Fibroblast of skin of left quadriceps (primary cell): ENCODE results near the gene SIL1.
A peak's percentile ranks its signal among the peaks of the same experiment; 100 is the strongest.
"Not testable (repeated sequence)": the region's sequence is repeated elsewhere in the genome, so short reads cannot be mapped to it uniquely, and the experiment has no call there.

Experiments
- DNase-seq, 2 experiments: peaks; one replicate each; pipeline ENCODE4 v3.0.0-alpha.2; 2013; ENCODE audit warnings: low read depth in 2 of 2

The SIL1 gene

DNA sequence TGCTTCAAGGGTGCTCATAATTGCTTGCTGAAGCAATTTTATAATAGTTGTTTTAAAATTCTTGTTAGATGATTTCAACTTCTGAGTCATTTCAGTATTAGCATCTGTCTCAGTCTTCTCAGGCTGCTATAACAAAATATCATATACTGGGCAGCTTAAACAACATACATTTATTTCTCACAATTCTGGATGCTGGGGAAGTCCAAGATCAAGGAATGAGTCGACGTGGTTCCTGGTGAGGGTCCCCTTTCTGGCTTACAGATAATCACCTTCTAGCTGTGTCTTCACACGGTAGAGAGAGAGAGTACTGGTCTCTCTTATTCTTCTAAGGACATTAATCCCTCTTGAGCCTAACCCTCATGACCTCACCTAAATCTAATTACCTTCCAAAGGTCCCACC lies 160.4 kb downstream of the SIL1 start:
- DNase-seq = no peak

DNA sequence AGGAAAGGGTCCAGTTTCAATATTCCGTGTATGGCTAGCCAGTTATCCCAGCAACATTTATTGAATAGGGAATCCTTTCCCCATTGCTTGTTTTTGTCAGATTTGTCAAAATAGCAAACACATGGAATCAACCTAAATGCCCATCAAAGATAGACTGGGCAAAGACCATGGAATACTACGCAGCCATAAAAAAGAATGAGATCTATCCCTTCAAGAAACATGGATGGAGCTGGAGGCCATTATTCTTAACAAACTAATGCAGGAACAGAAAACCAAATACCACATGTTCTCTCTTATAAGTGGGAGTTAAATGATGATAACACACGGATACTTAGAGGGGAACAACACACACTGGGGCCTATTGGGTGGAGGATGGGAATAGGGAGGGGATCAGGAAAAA lies 161.8 kb downstream of the SIL1 start:
- DNase-seq = not testable (repeated sequence)

DNA sequence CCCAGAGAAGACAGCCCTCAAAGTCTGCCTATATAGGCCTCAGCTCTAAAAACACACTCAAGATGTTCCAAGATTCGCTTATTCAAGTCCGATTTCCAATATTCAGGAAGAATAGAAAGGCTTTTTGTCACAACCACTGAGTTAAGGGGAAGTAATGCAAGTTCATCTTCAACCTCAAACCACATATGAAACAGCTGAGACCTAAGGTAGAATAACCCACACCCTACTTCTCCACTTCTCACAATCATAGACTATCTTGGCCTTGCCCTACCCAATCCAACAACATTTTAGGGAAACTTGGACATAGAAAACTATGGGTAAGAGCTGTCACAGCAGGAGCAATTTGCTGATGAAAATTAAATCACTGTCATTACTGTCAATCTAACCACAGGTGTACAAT lies 171.0 kb downstream of the SIL1 start:
- DNase-seq = no peak

DNA sequence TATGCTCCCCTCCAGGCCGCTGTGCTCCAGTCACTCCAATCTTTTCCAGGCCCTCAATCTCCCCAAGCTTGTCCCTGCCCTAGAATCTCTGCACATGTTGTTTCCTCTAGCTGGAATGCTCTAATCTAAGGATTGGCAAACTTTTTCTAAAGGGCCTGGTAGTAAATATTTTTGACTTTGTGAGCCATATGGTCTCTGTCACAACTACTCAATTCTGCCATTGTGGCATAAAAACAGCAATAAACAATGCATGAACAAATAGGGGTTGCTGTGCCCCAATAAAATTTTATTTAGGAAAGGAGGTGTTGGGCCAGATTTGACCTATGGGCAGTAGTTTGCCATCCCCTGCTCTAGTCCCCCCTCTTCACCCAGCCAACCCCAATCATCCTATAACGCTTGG lies 172.5 kb downstream of the SIL1 start:
- DNase-seq = no peak

DNA sequence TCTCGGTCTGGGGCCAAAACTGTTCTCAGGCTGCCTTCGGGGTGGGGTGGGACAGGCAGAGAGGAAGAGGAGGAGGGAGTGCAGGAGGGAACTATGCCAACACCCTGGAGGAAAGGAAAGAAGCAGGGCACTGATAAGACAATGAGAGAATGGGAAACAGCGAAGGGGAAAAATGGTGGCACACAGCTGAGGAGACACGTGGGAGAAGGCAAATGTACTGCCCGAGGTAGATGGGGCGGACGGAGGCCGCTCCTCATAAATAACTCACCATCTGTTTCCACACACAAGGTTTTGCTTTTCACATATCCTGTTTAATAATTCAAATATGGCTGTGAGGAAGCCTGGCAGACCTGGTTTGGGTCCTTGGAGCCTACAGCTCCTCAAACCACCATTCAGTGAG lies 174.9 kb downstream of the SIL1 start:
- DNase-seq = no peak

DNA sequence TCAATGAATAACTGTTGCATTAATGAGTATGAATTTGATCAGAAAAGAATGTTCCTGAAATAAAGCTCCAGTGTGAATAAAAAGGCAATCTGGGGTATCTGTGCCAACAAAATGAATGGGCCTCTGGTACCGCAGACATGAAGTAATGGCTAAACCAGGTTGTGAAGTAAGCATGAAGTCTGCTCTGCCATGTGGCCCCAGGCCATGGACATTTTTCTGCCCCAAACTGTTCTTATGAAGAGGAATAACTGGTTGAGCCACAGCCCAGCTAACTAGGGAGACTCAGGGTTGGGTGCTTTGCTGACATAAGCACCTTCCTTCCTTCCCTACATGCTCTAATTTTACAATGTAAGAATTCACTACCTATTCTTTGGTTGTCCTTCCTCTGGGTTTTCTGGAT lies 175.6 kb downstream of the SIL1 start:
- DNase-seq = no peak

DNA sequence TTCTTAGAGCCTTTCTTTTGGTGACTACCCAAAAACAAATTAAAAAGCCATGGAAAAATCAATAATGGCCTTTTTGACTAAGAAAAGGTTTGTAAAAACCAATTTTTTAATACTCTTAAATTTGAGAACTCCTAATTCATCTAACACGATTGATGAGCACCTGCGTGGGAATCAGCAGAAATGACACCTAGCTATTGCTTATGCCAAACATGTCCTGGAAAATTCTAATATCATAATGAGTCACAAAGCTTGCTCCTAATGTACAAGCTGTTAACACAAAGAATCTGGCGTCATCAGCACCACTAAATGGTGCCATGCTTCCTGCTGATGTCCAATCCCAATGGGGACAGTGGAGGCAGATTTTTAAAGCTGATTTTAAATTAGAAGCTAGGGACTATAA lies 176.8 kb downstream of the SIL1 start:
- DNase-seq = no peak

DNA sequence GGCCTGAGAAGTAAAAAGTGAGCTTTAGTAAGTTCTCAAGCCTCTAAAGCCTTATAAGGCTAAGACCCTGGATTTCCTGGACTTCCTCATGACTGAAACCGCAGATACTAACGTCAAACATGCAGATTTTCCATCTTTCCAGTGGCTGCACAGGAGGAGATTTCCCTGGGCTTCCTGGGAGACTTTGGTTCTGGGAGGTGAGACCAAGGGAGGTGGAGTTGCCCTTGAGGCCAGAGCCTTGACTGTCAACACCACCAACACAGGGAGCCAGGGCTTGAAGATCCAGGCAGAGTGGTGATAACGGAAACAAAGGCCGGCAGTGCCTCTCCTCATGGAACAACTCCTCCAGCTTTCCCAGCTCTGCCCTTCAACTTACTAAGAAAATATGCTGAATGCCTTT lies 178.3 kb downstream of the SIL1 start:
- DNase-seq = no peak

DNA sequence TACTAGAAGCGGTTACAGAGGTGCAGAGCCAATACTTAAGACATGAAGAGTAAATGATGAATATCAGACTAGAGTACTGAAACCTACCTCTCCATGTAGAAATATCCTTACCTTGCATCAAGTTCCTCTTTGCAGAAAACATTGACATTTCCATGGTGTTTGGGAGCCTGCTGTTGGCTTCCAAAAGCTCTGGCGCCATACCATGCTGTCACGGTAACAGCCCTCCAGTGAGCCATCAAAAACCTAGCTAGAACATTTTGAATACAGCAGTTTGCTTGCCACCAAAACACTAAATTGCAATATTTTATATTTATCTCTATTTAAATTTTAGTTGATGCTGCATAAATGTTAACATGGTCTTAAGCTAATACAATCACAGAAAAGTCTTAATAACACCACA lies 179.0 kb downstream of the SIL1 start:
- no peak for DNase-seq

DNA sequence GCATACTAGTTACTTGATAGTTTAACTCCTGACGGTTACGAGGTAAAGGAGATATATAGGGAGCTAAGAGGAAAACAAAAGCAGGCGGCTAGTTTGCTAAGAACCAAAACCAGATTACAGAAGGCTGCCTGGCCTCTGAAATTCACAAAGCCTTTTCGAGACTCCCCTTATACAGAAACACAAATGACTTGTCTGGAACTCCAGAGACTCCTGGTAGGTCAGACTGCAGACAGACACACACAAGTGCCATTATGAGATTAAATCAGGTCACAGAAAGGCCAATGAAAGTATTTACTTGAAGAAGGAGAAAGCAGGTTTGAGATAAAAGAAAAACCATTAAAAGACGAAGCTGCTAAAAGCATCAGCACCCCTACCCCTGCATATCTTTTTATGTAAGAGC lies 180.5 kb downstream of the SIL1 start:
- DNase-seq = no peak

DNA sequence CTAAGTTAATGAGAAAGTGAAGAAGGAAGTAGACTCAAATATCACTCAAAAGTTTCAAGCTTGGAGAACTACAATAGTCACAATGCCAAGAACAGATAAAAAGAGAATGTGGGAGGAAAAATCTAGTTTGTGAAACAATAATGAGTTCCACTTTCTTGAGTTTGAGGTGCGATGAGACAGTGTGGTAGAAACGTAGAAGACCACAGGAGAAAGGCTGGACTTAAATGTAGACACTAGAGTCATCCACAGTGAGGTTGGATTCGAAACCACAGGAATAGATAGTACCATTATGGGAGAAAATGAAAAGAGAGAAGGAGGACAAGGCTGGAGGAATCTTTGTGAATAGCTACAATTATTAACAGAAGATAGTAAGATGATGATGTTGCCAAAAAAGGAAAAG lies 182.0 kb downstream of the SIL1 start:
- DNase-seq = no peak

DNA sequence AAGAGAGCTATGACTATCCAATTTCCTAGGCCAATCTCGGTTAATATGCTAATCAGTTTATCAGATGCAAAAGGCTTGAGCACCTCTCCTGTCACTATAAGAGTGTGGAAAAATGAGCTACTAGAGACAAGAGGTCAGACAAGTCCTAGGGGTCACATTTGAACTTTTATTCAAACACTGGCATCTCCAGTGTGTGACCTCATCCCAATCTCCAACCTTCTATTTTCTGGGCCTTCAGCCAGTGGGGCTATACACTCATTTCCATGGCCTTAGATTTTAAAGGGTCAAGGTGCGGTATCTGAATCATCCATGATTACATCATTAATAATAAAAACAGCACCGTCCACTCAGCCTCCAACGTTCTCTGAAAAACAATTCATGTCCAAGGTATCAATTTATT lies 183.4 kb downstream of the SIL1 start:
- peak in 1 of 2 experiments; percentile 9 for DNase-seq

DNA sequence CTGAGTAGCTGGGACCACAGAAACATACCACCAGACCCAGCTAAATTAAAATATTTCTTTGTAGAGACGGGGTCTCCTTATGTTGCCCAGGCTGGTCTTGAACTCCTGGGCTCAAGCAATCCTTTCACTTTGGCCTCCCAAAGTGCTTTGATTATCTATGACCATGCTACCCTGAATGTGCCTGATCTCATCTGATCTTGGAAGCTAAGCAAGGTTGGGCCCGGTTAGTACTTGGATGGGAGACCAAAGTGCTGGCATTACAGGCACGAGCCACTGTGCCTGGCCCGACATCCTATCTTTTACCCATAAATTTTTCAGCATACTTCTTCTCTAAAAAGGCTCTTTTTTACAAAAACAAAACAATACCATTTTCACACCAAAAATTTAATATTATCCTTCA lies 186.0 kb downstream of the SIL1 start:
- DNase-seq = no peak

DNA sequence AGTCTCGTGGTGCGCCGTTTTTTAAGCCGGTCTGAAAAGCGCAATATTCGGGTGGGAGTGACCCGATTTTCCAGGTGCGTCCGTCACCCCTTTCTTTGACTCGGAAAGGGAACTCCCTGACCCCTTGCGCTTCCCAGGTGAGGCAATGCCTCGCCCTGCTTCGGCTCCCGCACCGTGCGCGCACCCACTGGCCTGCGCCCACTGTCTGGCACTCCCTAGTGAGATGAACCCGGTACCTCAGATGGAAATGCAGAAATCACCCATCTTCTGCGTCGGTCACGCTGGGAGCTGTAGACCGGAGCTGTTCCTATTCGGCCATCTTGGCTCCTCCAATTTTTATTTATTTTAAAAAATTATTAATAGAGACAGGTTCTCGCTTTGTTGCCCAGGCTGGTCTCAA lies 187.0 kb downstream of the SIL1 start:
- not testable (repeated sequence) for DNase-seq

DNA sequence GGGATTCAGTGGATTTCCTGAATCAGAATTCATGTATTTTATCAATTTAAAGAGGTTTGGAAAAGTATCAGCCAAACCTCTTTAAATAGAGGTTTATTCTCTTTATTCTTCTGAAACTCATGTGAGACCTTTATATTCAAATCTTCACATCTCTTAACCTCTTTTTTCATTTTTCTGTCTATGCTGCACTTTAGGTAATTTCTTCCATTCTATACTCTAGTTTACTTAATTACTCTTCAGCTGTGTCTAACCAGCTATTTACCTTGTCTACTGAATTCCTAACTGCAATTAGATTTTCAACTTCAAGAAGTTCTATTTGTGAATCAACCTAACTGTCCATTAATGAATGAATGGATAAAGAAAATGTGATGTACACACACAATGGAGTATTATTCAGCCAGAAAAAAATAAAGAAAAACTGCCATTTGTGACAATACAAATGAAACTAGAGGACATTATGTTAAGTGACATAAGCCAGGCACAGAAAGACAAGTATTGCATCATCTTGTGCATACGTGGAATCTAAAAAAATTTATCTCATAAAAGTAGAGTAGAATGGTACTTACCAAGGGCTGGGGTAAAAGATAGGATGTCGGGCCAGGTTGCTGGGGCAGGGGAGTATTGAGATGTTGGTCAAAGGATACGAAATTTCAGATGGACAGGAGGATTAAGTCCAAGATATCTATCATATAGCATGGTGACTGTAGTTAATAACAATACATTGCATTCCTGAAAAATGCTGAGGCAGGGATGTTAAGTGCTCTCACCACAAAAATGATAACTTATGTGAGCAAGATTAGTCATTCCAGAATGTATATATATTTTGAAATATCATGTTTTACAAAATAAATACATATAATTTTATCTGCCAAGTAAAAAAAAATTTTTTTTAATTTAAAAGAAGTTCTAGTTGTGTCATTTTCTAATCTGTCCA lies 193.5 kb downstream of the SIL1 start:
- DNase-seq = peak in 1 of 2 experiments; percentile 19

DNA sequence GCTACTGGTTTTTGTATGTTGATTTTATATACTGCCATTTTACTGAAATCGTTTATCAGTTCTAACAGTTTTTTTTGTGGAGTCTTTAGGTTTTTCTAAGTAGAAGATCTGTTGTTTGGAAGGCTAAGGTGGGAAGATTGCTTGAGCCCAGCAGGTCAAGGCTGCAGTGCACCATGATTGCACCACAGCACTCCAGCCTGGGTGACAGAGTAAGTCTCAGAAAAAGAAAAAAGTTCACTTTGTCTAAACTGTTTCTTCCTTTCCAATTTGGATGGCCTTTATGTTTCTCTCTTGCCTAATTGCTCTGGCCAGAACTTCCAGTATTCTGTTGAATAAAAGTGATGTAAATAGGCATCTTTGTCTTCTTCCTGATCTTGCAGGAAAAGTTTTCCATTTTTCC lies 198.5 kb downstream of the SIL1 start:
- DNase-seq = no peak

DNA sequence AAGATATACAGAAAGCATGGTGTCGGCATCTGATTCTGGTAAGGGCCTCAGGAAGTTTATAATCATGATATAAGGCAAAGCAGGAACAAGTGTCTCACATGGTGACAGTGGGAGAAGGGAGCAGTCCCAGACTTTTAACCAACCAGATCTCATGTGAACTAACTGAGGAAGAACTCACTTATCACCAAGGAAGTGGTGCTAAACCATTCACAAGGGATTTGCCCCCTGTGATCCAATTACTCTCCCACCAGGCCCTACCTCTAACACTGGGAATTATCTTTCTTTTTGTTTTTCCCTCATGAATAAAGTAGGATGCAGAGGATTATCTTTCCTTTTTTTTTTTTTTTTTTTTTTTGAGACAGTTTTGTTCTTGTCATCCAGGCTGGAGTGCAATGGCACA lies 199.6 kb downstream of the SIL1 start:
- DNase-seq = no peak

DNA sequence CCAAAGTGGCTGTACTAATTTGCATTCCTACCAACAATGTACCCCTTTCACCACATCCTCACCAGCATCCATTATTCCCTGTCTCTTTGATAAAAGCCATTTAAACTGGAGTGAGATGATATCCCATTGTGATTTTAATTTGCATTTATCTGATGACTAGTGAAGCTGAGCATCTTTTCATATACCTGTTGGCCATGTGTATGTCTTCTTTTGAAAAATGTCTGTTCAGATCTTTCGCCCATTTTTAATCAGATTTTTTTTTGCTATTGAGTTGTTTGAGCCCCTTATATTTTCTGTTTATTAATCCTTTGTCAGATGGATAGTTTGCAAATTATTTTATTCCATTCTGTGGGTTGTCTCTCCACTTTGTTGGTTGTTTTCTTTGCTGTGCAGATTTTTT lies 202.0 kb downstream of the SIL1 start:
- DNase-seq = no peak

DNA sequence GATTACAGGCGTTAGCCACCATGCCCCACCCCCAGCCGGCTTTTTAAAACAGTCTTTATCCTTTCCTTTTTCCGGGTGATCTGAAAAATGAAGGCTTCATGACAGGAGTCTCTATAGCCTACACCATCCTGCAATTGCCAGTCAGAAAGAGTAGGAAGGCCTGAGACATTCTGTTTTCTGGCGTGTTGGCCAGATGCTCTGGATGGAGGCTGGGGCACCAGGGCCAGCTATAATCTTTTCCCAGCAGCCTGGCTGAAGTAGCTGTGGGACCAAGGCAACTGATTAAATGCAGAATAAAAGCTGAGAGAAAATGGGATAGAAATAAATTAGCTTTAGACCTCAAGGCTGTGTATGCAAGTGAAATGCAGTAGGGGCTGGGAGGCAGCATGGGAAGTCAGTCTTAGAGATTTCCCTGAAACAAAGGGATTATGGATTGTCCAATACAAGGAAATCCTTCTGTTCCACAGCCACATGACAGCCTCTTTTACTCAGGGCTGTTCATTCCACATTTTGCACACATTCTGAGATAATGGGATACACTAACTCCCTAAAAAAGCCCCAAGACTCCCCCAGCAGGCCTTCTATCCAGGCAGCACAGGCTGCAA lies 207.1 kb downstream of the SIL1 start:
- no peak for DNase-seq

DNA sequence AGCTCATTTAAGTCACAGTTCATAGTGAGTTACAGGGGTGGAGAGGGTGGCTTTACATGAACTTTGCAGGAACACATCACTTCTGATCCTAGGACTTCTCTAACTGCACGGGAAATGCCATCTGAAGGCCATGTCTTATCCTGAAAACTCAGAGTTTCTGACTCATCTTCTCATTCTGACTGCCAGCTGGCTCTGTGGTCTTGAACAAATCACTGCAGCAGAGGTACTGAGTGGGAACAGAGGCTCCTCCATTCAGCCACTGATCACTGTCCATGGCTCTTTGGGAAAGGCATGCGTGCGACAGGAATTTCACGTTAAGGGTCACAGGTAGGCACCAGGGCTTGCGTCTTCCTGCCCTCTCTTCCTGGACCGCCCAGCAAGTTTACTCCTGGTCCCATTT lies 208.4 kb downstream of the SIL1 start:
- DNase-seq = no peak

DNA sequence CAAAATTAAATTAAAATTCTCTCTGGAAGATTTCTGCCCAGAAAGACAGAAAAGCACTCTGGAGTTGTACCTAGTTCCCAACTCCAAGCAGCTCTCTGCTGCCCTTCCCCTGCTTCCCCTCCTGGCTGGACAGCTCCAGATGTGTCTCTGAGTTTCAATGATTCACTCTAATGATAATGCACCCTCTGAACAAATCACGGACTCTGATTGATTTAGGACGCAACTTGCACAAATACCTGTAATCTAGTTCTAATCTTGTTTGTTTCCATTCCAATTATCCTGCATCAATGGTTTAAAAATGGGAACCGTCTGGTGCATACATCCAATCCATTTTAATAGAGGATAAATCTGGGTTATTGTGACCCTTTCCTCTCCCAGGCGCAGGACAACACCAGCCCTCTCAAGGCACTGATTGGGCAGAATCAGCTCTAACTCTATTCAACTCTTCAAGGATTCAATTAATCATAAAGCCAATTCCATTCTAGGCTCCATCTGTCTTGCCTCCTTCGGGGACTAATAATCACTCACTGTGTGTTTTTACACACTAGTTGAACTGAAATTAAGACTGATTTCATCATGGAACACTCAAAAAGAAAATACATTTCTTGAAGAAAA lies 211.9 kb downstream of the SIL1 start:
- DNase-seq = no peak

DNA sequence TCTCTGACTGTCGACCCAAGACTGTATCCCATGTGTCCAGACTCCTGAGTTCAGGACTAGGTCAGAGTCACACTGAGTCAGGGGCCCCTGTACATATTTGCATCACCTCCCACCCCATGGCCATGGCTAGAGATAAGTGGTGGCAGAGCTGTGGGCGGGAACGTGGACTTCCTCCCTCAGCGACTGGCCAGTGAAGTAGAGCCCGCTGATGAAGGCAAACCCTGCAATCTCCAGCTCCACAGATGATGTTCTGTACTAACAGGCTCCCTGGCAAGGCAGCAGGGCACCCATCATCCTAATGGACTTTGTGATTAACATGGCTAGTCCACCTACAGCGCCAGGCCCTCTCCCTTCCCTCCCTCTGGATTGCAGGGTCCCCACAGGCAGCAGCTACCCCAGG lies 212.5 kb downstream of the SIL1 start:
- no peak for DNase-seq

DNA sequence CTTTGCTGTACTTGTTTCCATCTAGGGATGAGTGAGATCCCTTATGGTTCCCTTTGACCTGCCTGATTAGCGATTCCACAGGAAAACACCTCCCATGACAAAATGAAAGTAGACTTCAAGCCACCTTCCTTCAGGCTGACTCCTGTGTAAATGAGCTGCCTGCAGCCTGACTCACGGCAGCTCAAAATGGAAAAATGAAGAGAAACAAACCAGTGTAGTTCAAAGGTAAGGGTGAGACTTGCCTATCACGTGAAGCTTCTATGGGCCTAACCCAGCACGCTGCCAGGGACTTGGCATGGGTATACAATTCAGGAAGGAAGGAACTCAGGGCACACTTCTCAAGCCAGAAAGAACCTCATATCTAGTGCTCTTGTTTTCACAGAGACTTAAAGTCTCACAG lies 212.9 kb downstream of the SIL1 start:
- no peak for DNase-seq
